ENCODE data around the gene GULP1.

DNA sequence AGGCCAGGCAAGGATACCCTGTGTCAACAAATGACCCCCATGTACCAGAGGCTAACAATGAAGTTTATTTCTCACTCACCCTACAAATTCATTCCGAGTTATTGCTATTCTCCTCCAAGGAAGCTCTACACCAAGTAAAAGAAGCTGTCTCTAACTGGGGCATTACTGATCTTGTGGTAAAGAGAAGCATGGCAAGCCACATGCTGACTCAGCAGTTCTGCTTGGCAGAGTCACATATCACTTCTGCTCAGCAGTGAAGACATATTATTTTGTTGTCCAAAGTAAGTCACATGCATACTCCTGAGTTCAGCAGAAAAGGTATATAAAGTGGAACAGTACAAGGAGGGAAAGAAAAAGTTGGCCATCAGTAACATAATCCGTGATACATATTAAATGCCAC lies 315.8 kb downstream of the GULP1 start:
- no peak for TF ChIP-seq SMC3 (conservative IDR thresholded peaks at IDR 0.05; ENCODE audit: poor library complexity)
- no peak for TF ChIP-seq CTCF (IDR thresholded peaks at IDR 0.05; ENCODE audit: poor library complexity, severe bottlenecking)
- TF ChIP-seq, protein P1, sequence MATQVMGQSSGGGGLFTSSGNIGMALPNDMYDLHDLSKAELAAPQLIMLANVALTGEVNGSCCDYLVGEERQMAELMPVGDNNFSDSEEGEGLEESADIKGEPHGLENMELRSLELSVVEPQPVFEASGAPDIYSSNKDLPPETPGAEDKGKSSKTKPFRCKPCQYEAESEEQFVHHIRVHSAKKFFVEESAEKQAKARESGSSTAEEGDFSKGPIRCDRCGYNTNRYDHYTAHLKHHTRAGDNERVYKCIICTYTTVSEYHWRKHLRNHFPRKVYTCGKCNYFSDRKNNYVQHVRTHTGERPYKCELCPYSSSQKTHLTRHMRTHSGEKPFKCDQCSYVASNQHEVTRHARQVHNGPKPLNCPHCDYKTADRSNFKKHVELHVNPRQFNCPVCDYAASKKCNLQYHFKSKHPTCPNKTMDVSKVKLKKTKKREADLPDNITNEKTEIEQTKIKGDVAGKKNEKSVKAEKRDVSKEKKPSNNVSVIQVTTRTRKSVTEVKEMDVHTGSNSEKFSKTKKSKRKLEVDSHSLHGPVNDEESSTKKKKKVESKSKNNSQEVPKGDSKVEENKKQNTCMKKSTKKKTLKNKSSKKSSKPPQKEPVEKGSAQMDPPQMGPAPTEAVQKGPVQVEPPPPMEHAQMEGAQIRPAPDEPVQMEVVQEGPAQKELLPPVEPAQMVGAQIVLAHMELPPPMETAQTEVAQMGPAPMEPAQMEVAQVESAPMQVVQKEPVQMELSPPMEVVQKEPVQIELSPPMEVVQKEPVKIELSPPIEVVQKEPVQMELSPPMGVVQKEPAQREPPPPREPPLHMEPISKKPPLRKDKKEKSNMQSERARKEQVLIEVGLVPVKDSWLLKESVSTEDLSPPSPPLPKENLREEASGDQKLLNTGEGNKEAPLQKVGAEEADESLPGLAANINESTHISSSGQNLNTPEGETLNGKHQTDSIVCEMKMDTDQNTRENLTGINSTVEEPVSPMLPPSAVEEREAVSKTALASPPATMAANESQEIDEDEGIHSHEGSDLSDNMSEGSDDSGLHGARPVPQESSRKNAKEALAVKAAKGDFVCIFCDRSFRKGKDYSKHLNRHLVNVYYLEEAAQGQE (IDR thresholded peaks at IDR 0.05; ENCODE audit: borderline replicate concordance) = no peak
- no peak for TF ChIP-seq EP300 (conservative IDR thresholded peaks at IDR 0.05; ENCODE audit: poor library complexity, severe bottlenecking)

Measured in neural cell (in vitro differentiated cells).